Activated CD8-positive, alpha-beta memory T cell treated with anti-CD3 and anti-CD28 coated beads, Interleukin-2, amount 50 U/mL, for 4 hours (primary cell): Measurements from ENCODE around the gene HNRNPM.
"Not testable (repeated sequence)": the region's sequence is repeated elsewhere in the genome, so short reads cannot be mapped to it uniquely, and the experiment has no call there.

Experiments used
- DNase-seq: peaks from one replicate; pipeline ENCODE4 v3.0.0-alpha.2; 2020

The HNRNPM gene

DNA sequence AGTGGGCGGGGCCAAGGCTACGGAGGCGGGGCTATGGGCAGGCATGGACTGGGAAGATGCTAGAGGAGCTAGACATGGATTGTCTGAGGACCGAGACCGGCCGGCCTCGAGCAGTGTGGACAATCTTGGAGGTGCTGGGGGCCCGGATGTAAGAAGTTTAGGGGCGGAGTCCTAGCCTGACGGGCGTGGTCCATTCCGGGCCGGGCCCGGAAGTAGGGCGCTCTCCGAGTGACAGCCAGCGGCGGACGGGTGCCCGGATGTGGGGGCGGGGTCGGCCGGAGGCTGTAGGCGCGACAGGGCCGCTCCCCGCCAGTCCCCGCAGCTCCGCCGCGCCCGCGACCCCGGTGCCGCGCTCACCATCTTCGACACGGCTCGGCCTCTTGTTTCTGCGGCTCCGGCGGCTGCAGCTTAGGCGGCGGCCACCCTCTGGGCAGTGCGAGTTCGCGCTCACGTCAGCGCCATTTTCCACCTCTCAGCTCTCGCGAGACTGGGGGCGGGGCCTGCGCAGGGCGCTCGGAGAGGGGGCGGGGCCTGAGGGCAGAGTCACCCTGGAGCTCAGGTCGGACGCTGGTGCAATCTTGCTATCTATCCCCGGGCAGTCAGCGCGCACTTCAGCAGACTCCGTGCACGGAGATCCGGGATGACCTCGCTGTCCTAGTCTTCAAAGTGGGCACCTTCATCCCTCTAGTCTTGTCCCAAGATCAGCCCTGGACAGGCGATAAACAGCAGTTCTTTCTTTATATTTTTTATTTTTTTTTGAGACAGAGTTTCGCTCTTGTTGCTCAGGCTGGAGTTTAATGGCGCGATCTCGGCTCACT, 69.1 kb downstream of the HNRNPM start, which contains the start of gene ZNF414:
Gene ZNF414, minus strand, starts transcription at position 481 of the 818 bp plus-strand sequence. Its CDS starts 121 bp downstream, at position 360.
- peak; percentile 97 for DNase-seq

- DNase-seq: not testable (repeated sequence)
Measured at GRCh38 chr19:8514505-8515009, 69.8 kb downstream of the HNRNPM start.

GRCh38 chr19:8515317-8515716, 70.5 kb downstream of the HNRNPM start:
- peak; percentile 44 for DNase-seq

DNA sequence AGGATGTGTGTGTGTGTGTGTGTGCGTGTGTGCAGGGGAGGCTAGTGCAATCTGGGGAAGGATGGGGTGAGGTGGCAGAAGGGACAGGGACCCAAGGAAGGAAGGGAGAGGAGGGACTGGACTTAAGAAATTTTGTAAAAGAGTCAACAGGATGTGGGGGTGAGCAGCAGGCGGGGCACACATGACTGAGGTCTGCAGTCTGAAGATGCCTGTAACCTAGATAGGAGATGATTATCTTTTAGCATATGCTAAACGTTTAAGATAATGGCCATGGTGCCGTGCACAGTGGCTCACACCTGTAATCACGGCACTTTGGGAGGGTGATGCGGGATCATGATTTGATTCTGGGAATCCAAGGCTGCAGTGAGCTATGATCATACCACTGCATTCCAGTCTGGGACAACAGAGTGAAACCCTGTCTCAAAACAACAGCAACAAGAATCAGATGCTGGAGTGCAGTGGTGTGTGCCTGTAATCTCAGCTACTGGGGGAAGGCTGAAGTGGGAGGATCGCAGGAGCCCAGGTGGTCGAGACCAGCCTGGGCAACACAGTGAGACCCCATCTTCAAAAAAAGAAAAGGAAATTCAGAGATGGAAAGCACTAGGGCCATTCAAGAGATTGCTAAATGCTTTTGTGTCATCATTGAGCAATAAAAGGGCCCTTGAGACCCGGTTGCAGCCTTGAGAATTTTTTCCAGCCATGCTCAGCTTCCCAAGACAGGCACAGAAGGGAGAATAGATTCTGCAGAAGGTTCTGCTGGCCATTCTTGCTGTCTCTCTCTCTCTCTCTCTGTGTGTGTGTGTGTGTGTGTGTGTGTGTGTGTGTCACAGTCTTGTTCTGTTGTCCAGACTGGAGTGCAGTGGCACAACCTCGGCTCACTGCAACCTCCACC, 73.0 kb downstream of the HNRNPM start:
- DNase-seq: peak; percentile 43

- DNase-seq: no peak
Measured at GRCh38 chr19:8518536-8518935, 73.8 kb downstream of the HNRNPM start.

- no peak for DNase-seq
Measured at GRCh38 chr19:8519388-8519787, 74.6 kb downstream of the HNRNPM start.

- DNase-seq: no peak
Measured at GRCh38 chr19:8525401-8525684, 80.6 kb downstream of the HNRNPM start.

DNA sequence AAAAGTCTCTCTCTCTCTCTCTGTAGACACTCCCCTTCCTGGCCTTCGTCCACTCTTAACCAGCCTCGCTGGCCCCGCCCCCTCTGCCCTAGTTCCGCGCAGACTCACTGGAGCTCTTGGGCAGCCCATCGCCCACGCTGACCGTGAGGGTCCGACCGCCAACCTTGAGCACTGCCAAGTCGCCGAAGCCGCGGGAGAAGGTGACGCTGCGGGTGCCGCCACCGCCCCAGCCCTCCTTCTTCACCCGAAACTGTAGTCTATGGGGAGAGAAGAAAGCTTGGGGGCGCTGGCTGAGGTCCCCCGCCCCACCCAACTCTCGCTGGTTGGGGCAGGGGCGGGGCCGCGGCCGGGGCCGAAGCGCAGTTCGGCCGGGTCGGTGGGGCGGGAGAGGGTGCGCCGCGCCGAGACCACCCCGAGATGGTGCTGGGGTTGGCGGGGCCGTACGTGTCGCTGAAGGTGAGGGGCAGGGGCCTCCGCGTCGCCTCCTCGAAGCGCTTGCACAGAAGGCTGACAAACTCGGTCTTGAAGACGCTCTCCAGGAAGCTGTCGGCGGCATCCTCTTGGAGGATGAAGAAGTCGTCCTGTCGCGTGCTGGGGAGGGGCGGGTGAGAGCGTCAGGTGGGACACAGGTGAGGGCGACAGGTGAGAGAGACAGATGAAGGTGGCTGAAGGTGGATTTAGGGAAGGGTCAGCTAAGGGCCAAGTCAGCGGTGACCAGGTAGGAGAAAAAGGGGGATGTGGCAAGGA, 81.7 kb downstream of the HNRNPM start:
- no peak for DNase-seq

DNA sequence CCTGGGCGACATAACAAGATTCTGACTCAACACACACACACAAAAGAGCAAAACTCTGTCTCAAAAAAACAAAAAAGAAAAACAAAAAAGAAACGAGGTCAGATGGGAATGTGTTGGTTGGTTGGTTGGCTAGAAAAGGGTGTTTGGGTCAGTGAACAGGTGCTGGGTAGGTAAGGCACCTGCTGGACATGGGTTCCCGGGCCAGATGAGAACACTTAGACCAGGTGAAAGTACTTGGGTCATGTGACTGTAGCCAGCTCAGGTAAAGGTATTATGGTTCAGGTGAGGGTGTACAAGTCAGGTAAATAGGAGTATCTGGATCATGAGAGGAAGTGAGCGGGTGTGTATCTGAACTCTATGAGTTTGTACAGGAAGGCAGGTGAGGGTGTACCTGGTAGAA, 83.7 kb downstream of the HNRNPM start:
- DNase-seq: no peak

GRCh38 chr19:8529369-8530006, 84.7 kb downstream of the HNRNPM start:
- DNase-seq: no peak

DNA sequence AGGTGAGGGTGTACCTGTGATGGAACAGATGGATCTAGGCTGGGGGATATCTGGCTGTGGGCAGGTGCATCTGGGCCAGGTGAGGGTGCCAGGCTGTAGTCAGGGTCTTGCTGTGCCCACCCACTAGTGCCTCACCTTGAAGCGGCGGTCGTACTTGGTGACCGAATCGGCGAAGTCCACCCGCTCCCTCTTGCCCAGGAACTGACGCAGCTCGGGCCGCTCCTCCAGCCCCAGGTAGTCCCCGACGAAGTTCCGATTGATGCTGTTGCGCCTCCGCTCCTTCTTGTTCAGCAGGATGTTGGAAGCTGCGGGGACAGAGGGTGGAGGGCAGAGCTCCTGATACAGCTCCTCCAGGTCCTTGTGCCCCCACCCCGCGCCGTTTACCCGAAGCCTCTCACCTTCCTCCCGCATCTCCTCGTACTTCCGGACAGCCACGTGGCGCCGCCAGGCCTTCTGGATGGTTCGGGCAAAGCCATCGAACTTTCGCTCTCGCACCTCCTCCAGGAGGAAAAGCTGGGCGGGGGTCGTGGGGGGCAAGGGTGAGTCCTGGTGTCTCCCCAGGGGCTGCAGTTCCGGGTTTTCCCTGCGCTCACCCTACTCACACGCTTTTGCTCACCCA, 85.4 kb downstream of the HNRNPM start:
- DNase-seq: no peak

DNA sequence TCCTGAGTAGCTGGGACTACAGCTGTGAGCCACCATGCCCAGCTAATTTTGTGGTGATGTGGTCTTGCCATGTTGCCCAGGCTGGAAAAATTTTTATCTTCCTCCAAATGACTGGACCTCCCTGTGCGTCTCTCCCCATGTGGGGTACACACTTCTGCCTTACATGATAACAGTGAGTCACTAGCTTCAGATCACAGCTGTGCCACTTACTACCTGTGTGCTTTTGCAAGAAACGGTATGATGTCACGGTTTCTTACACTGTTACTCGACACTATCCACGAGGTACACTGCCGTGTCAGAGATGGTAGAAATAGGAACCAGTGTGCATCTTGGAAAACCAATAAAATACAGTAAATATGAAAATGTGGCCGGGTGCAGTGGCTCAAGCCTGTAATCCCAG, 86.7 kb downstream of the HNRNPM start:
- DNase-seq: no peak

- DNase-seq: no peak
Measured at GRCh38 chr19:8532225-8532624, 87.5 kb downstream of the HNRNPM start.

DNA sequence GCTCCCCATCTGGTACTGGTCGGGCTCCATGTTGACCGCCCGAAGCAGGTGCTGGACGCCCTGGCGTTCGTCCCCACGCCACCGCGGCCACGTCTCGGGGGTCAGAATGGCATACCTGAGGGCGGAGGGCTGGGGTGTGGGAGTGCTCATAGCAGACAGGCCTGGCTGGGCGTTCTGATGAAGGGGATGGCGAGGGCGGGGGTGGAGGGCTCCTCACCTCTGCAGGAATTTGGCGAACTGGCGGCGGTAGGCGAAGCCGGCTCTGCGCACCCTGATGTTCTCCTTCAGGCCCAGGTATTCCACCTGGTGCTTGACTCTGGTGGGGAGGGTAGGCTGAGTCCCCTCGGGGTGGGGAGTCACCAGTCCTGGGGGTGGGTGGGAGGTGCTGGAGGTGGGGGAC, 91.5 kb downstream of the HNRNPM start:
- no peak for DNase-seq

- no peak for DNase-seq
Measured at GRCh38 chr19:8537099-8537498, 92.3 kb downstream of the HNRNPM start.
